ENCODE results near the gene RANBP10.

- TF ChIP-seq TCF7L2 (IDR thresholded peaks at IDR 0.05; ENCODE audit: low read depth, low read length) = no peak
- TF ChIP-seq CTCF (IDR thresholded peaks at IDR 0.05) = no peak
- TF ChIP-seq REST (IDR thresholded peaks at IDR 0.05; ENCODE audit: insufficient read depth in 1 of 2, low read depth in 2 of 2, low read length in 1 of 2) = no peak
Observed at GRCh38 chr16:67801883-67802282, 4.5 kb downstream of the RANBP10 start.
